Keratinocyte (primary cell): ENCODE measurements around the gene S100A10.

Source experiments
- EZH2 ChIP-seq: IDR thresholded peaks from one replicate; pipeline ENCODE4 v1.6.1; 2012; ENCODE audit warnings: inconsistent platforms, mild to moderate bottlenecking, low read length, moderate library complexity
- TF ChIP-seq, protein P1 (sequence below), 3 experiments: IDR thresholded peaks in 1 of 3; conservative IDR thresholded peaks in 1 of 3; optimal IDR thresholded peaks in 1 of 3; 2 replicates in 2 of 3; 3 replicates in 1 of 3; pipeline versions ENCODE3 to v1.5.1; 2011; ENCODE audit warnings: low read length in 3 of 3, mild to moderate bottlenecking in 3 of 3, moderate library complexity in 2 of 3, control low read depth in 1 of 3, inconsistent platforms in 1 of 3; ENCODE audit not compliant: insufficient read depth in 2 of 3; ENCODE audit errors: extremely low read depth in 1 of 3

GRCh38 chr1:151942882-151943281 lies 50.8 kb downstream of the S100A10 start:
- TF ChIP-seq, protein P1, sequence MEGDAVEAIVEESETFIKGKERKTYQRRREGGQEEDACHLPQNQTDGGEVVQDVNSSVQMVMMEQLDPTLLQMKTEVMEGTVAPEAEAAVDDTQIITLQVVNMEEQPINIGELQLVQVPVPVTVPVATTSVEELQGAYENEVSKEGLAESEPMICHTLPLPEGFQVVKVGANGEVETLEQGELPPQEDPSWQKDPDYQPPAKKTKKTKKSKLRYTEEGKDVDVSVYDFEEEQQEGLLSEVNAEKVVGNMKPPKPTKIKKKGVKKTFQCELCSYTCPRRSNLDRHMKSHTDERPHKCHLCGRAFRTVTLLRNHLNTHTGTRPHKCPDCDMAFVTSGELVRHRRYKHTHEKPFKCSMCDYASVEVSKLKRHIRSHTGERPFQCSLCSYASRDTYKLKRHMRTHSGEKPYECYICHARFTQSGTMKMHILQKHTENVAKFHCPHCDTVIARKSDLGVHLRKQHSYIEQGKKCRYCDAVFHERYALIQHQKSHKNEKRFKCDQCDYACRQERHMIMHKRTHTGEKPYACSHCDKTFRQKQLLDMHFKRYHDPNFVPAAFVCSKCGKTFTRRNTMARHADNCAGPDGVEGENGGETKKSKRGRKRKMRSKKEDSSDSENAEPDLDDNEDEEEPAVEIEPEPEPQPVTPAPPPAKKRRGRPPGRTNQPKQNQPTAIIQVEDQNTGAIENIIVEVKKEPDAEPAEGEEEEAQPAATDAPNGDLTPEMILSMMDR (optimal IDR thresholded peaks at IDR 0.05 in 1 of 3, IDR thresholded peaks at IDR 0.05 in 1 of 3, conservative IDR thresholded peaks at IDR 0.05 in 1 of 3; ENCODE audit: extremely low read depth in 1 of 3, insufficient read depth in 2 of 3, low read length in 3 of 3), result no peak
- TF ChIP-seq EZH2, result no peak
